Chondrocyte (in vitro differentiated cells): ENCODE data around the gene TDP1. TPM values are rescaled to one million over a fixed set of nuclear protein-coding genes. Genes with fewer than 3 reads are reported as not detected.
A peak's percentile ranks its signal among the peaks of the same experiment; 100 is the strongest.
"Not testable (repeated sequence)": the region's sequence is repeated elsewhere in the genome, so short reads cannot be mapped to it uniquely, and the experiment has no call there.

Source experiments
- DNase-seq: peaks from one replicate; pipeline ENCODE4 v3.0.0; 2021; ENCODE audit warnings: mixed read lengths, low spot score
- H3K27ac Mint-ChIP-seq: one replicate; pipeline ENCODE4 v1.8.0; 2021; ENCODE audit warnings: mild to moderate bottlenecking, moderate library complexity, mixed read lengths; ENCODE audit not compliant: unreplicated experiment
- H3K27me3 Mint-ChIP-seq: 2 replicates; pipeline ENCODE4 v1.8.0; 2021; ENCODE audit warnings: low read depth, mixed read lengths
- H3K36me3 Mint-ChIP-seq: 2 replicates; pipeline ENCODE4 v1.8.0; 2021; ENCODE audit warnings: low read depth, mixed read lengths
- H3K4me1 Mint-ChIP-seq: 2 replicates; pipeline ENCODE4 v1.8.0; 2021; ENCODE audit warnings: low read depth, mild to moderate bottlenecking, mixed read lengths
- H3K4me3 Mint-ChIP-seq: one replicate; pipeline ENCODE4 v1.8.0; 2021; ENCODE audit warnings: mild to moderate bottlenecking, moderate library complexity, mixed read lengths; ENCODE audit not compliant: unreplicated experiment
- H3K9me3 Mint-ChIP-seq: 2 replicates; pipeline ENCODE4 v1.8.0; 2021; ENCODE audit warnings: low read depth, mixed read lengths
- CTCF ChIP-seq: fragments of 200-600 bp; sonication (generic); IDR thresholded peaks from 2 replicates; pipeline ENCODE4 v1.5.0; 2021; ENCODE audit warnings: antibody characterized with exemption, mild to moderate bottlenecking, moderate library complexity
- total RNA-seq: library from RNA; stranded (reverse); gene quantifications from 3 replicates; pipeline ENCODE4 v1.2.1, GENCODE V29; 2021

Gene TDP1
- total RNA-seq, 1 donor from 2014 or later, result 15.0 TPM

DNA sequence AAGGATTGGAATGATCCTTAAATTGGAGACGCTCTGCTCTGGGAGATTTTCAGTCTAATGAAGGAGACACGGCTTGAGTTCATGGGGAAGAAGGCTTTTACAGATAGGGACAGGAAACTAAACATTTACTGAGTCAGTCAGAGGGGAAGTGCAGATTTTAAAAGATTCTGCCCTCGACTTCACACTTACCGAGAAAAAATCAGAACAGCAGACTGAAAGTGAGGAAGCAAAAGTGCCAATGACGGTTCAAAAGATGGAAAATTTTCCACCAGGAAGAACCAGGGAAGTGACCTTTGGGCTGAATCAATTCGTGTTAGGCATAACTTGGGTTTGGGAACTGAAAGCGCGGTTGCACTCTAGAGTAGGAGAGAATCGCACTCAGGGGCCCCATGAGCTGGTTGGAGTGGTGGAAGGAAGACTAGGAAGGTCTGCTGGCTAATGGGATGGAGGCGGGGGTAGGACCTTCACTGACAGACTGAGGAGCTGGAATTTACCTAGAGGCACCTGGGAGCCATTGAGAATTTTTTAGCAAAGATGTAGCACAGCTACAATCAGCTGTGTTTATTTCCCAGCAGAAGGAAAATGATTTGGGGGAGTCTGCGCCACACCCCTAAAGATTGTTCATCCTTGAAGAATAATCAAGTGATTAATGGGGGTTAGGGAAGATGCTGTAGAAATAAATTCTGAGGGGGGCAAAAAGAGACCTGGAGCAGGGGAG lies 107.3 kb downstream of the TDP1 start:
- no peak for TF ChIP-seq CTCF
- DNase-seq, result no peak
- Mint-ChIP-seq H3K4me1 (peaks cover 13% of the 10 kb centered on the region), H3K4me3 (peak overlapping the region; percentile 61), H3K9me3 (peaks cover 12% of the 10 kb centered on the region), H3K36me3 (peaks cover 4% of the 10 kb centered on the region), H3K27ac (no peak overlapping the region), H3K27me3 (peaks cover 67% of the 10 kb centered on the region)

GRCh38 chr14:90072350-90072749 lies 116.6 kb downstream of the TDP1 start:
- Mint-ChIP-seq H3K27me3 (peaks cover 70% of the 10 kb centered on the region), H3K9me3 (no peaks in the 10 kb centered on the region), H3K4me1 (no peaks in the 10 kb centered on the region), H3K4me3 (no peak overlapping the region), H3K36me3 (peaks cover under 1% of the 10 kb centered on the region), H3K27ac (no peak overlapping the region)
- TF ChIP-seq CTCF, result no peak
- DNase-seq, result no peak

DNA sequence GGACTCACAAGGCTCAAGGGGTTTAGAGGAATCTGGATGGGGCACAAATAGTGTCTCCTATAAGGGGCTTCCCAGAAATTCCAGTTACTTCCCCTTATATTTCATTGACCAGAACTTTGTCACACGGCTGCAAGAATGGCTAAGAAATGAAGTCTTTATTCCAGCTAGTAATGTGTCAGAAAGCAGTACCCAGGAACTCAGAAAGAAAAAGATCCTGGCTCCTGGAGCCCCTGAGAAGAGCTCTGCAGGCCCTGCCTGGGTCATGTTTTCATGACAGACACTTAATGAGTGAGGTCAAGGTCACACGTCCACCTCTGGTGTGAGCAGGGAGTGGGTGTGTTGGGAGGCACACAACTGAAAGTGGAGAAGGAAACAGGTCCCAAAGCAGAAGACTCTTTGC lies 123.8 kb downstream of the TDP1 start:
- Mint-ChIP-seq H3K27me3 (peaks cover 71% of the 10 kb centered on the region), H3K27ac (no peak overlapping the region), H3K4me3 (no peak overlapping the region), H3K4me1 (no peaks in the 10 kb centered on the region), H3K36me3 (peaks cover 8% of the 10 kb centered on the region), H3K9me3 (peaks cover 5% of the 10 kb centered on the region)
- no peak for DNase-seq
- TF ChIP-seq CTCF, result no peak

DNA sequence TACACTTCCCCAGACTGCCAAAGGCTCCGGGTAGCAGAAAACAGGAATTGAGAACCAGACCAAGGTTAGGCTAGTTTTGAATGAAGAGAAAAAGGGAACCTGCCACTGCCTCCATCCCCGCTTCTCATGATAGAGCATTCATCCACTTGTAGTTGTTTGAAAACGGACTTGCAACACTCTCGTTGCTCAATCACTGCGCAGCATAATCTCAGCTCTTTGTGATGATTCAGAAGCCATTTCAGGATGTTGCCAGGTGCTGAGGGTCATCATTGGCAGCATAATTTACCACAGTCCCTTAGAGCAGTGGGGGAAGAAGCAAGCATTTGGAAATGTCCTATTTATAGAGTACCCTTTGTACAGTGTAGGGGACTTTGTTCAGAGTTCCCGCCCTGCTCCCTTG lies 131.7 kb downstream of the TDP1 start:
- H3K27ac Mint-ChIP-seq, result no peak overlapping the region
- no peak for TF ChIP-seq CTCF
- DNase-seq, result no peak
- H3K36me3 Mint-ChIP-seq, result peaks cover 2% of the 10 kb centered on the region
- H3K4me3 Mint-ChIP-seq, result no peak overlapping the region
- H3K27me3 Mint-ChIP-seq, result peaks cover 39% of the 10 kb centered on the region
- peaks cover 12% of the 10 kb centered on the region for H3K4me1 Mint-ChIP-seq
- H3K9me3 Mint-ChIP-seq, result peaks cover 2% of the 10 kb centered on the region

DNA sequence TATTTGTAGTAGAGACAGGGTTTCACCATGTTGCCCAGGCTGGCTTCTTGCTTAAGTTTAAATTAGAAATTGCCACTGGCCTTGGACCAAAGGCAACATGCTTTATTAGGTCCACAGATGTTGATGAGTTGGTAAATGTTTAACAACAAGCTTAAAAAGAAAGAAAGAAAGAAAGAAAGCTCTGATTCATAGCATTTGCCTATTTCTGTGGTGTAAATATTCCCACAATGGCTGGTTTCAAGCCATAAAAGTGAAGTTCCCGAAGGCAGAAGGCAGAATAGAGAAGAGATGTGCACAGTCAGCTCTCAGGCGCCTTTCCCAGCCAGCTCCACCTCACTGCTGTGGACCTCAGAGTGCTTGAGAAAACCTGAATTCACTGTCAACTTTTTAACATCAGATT lies 132.4 kb downstream of the TDP1 start:
- TF ChIP-seq CTCF, result no peak
- no peaks in the 10 kb centered on the region for H3K9me3 Mint-ChIP-seq
- no peak for DNase-seq
- peaks cover 12% of the 10 kb centered on the region for H3K4me1 Mint-ChIP-seq
- no peak overlapping the region for H3K27ac Mint-ChIP-seq
- H3K4me3 Mint-ChIP-seq, result no peak overlapping the region
- H3K27me3 Mint-ChIP-seq, result peaks cover 33% of the 10 kb centered on the region
- peaks cover 2% of the 10 kb centered on the region for H3K36me3 Mint-ChIP-seq

DNA sequence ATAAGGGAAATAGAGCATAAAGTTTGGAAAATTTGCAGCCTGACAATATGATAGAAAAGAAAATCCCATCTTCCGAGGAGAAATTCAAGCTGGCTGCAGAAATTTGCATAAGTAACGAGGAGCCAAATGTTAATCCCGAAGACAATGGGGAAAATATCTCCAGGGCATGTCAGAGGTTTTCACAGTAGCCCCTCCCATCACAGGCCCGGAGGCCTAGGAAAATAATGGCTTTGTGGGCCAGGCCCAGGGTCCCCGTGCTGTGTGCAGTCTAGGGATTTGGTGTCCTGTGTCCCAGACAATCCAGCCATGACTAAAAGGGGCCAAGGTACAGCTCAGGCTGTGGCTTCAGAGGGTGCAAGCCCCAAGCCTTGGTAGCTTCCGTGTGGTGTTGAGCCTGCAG lies 133.8 kb downstream of the TDP1 start:
- H3K4me1 Mint-ChIP-seq, result peaks cover 16% of the 10 kb centered on the region

More for the DNA sequence above, 133.8 kb downstream of the TDP1 start:
- H3K27me3 Mint-ChIP-seq, result peaks cover 26% of the 10 kb centered on the region
- not testable (repeated sequence) for H3K27ac Mint-ChIP-seq, H3K9me3 Mint-ChIP-seq, DNase-seq, H3K4me3 Mint-ChIP-seq, H3K36me3 Mint-ChIP-seq
